ENCODE data around the gene FCHO2. TPM values are rescaled to one million over a fixed set of nuclear protein-coding genes. Genes with fewer than 3 reads are reported as not detected.
A peak's percentile ranks its signal among the peaks of the same experiment; 100 is the strongest.

Gene FCHO2
- total and polyA plus RNA-seq, 2 of the 4 experiments (the other 2 are of a cell fraction), result 6.1 to 23.5 TPM

- dilution Hi-C loops (cut with HindIII; ENCODE audit: low sequenced_read_pairs, unreplicated experiment), result no loop called here
- TF ChIP-seq USF2 (IDR thresholded peaks at IDR 0.05; ENCODE audit: low read depth, low read length) (no peak), FOS (IDR thresholded peaks at IDR 0.05; ENCODE audit: low read depth, low read length) (no peak), MAZ (IDR thresholded peaks at IDR 0.05; ENCODE audit: borderline replicate concordance, low read depth, low read length) (no peak), MXI1 (IDR thresholded peaks at IDR 0.05; ENCODE audit: borderline replicate concordance, low read depth, low read length) (no peak), CEBPB (IDR thresholded peaks at IDR 0.05; ENCODE audit: low read depth, low read length) (no peak), SMC3 (IDR thresholded peaks at IDR 0.05; ENCODE audit: low read depth, low read length) (no peak), RAD21 (IDR thresholded peaks at IDR 0.05; ENCODE audit: low read length) (no peak), MAFK (IDR thresholded peaks at IDR 0.05; ENCODE audit: low read depth, low read length) (no peak), NFE2L2 (IDR thresholded peaks at IDR 0.05; ENCODE audit: low read depth, low read length) (no peak), BHLHE40 (IDR thresholded peaks at IDR 0.05; ENCODE audit: low read depth, low read length) (no peak), POLR2A (IDR thresholded peaks at IDR 0.05; ENCODE audit: low read depth, low read length) (no peak), ELK1 (IDR thresholded peaks at IDR 0.05; ENCODE audit: borderline replicate concordance, low read depth, low read length) (no peak), CTCF (conservative IDR thresholded peaks at IDR 0.05; ENCODE audit: low read depth, low read length) (no peak), RFX5 (IDR thresholded peaks at IDR 0.05; ENCODE audit: low read depth, low read length) (no peak), CHD1 (IDR thresholded peaks at IDR 0.05; ENCODE audit: low read depth, low read length) (no peak)
- peaks cover 3% of the 10 kb centered on the region for H3K9me3 ChIP-seq (ENCODE audit: control insufficient read depth, insufficient read depth, low read length)
- no peak overlapping the region for H2AFZ ChIP-seq (replicated peaks; ENCODE audit: low read length, poor library complexity)
- H3K4me2 ChIP-seq (ENCODE audit: low read depth, low read length), result no peak overlapping the region
- H3K23ac ChIP-seq (ENCODE audit: low read depth, low read length), result no peak overlapping the region
- peaks cover 13% of the 10 kb centered on the region for H3K9me1 ChIP-seq (ENCODE audit: insufficient read depth, low read length)
- no peak overlapping the region for H4K8ac ChIP-seq (ENCODE audit: low read depth in 2 of 2, low read length in 2 of 2)
- no peak overlapping the region for H3K9ac ChIP-seq (ENCODE audit: low read depth, low read length)
- H2AK9ac ChIP-seq (replicated peaks; ENCODE audit: low read depth, low read length, poor library complexity), result no peak overlapping the region
- H3K4me1 ChIP-seq (ENCODE audit: control insufficient read depth, insufficient read depth, low read length), result peaks cover 15% of the 10 kb centered on the region
- peaks cover 4% of the 10 kb centered on the region; the same call in 1 of the 2 replicates for H3K27me3 ChIP-seq (ENCODE audit: control insufficient read depth, insufficient read depth, low read length)
- H4K5ac ChIP-seq (ENCODE audit: low read depth, low read length), result no peak overlapping the region
- no TSS peak for BruUV-seq (replicated peaks)
- ChIA-PET POLR2A (ENCODE audit: unreplicated experiment) (no interaction called here), CTCF (no interaction called here)
- intact Hi-C loops (cut with micrococcal nuclease), result no loop called here
- ATAC-seq (ENCODE audit: low read depth) (no peak), DNase-seq (no peak)
- no peak overlapping the region for H2AK5ac ChIP-seq (ENCODE audit: low read depth, low read length)
- 94% methylated on average over 2 of the region's 5 CpGs; no CpG with 5 or more reads in 1 of the 2 experiments for WGBS, 2 experiments (ENCODE audit: extremely low coverage in 2 of 2, insufficient read length in 1 of 2)
- no peak overlapping the region for H2BK120ac ChIP-seq (ENCODE audit: low read depth, low read length)
- H2BK15ac ChIP-seq (ENCODE audit: low read depth, low read length), result 0 out of 3 replicates have a peak overlapping the region, but pooled peaks have one; percentile 17
- no peak overlapping the region for H3K4me3 ChIP-seq (ENCODE audit: insufficient read depth, low read depth, low read length)
- no peaks in the 10 kb centered on the region for H3K79me1 ChIP-seq (ENCODE audit: low read depth in 1 of 2, low read length in 2 of 2)
- in situ Hi-C loops (cut with MboI; ENCODE audit: low sequenced_read_pairs), result no loop called here
- no peak overlapping the region for H2BK20ac ChIP-seq (ENCODE audit: low read depth, low read length)
- no peak overlapping the region for H3K27ac ChIP-seq (ENCODE audit: insufficient read depth, low read length)
- H3K14ac ChIP-seq (replicated peaks; ENCODE audit: low read depth, low read length), result no peak overlapping the region
- H3K36me3 ChIP-seq (ENCODE audit: control insufficient read depth, insufficient read depth, low read length), result no peaks in the 10 kb centered on the region
- no peak overlapping the region for H3K18ac ChIP-seq (ENCODE audit: low read depth, low read length)
- H4K91ac ChIP-seq (ENCODE audit: insufficient read depth, low read depth, low read length), result no peak overlapping the region
- H2BK5ac ChIP-seq (ENCODE audit: low read depth, low read length, poor library complexity, severe bottlenecking), result no peak overlapping the region
- no peak overlapping the region for H3K4ac ChIP-seq (ENCODE audit: low read depth, low read length)
- no peak overlapping the region for H3K56ac ChIP-seq (ENCODE audit: extremely low read depth, insufficient read depth, low read length)
- peaks cover 10% of the 10 kb centered on the region for H4K20me1 ChIP-seq (ENCODE audit: insufficient read depth, low read length)
Measured at GRCh38 chr5:73118391-73118973, 162.6 kb downstream of the FCHO2 start.

Measured in IMR-90 (cell line).